ENCODE measurements around the gene FAM83G.

FAM83G gene

GRCh38 chr17:18933102-18934058 lies 71.2 kb downstream of the FAM83G start:
- Histone ChIP-seq H3K23ac (ENCODE audit: low read length in 2 of 2) (no peak overlapping the region), H3K27me3 (ENCODE audit: control insufficient read depth in 1 of 2, insufficient read depth in 1 of 2, low read length in 2 of 2) (peaks cover 0 to 4% of the 10 kb centered on the region in 2 experiments), H3K9ac (ENCODE audit: low read length) (no peak overlapping the region), H3K36me3 (ENCODE audit: control insufficient read depth in 1 of 2, insufficient read depth in 2 of 2, low read depth in 1 of 2, low read length in 2 of 2) (peaks cover 21 to 32% of the 10 kb centered on the region in 2 experiments), H3K27ac (ENCODE audit: low read length, poor library complexity, severe bottlenecking) (no peak overlapping the region), H4K91ac (ENCODE audit: low read length) (no peak overlapping the region), H2AK5ac (ENCODE audit: low read length, severe bottlenecking) (no peak overlapping the region), H2BK120ac (ENCODE audit: low read depth, low read length) (no peak overlapping the region), H3K4ac (ENCODE audit: low read depth in 1 of 2, low read length in 2 of 2) (no peak overlapping the region), H3K79me1 (replicated peaks; ENCODE audit: low read length, poor library complexity, severe bottlenecking) (peaks cover 4% of the 10 kb centered on the region), H2BK12ac (ENCODE audit: low read length in 2 of 2) (no peak overlapping the region), H3K4me1 (ENCODE audit: control insufficient read depth, insufficient read depth, low read depth, low read length) (no peaks in the 10 kb centered on the region), H4K8ac (ENCODE audit: low read length) (no peak overlapping the region), H3K9me3 (ENCODE audit: control insufficient read depth, low read length) (no peaks in the 10 kb centered on the region), H2AFZ (ENCODE audit: low read depth, low read length) (no peak overlapping the region), H3K4me2 (ENCODE audit: low read length, poor library complexity, severe bottlenecking) (no peak overlapping the region), H2BK15ac (ENCODE audit: low read depth, poor library complexity, severe bottlenecking) (no peak overlapping the region), H3K14ac (ENCODE audit: low read length in 2 of 2) (no peak overlapping the region), H3K18ac (ENCODE audit: low read depth in 1 of 2, low read length in 2 of 2) (no peak overlapping the region), H3K4me3 (ENCODE audit: insufficient read depth in 1 of 2, low read depth in 1 of 2, low read length in 2 of 2) (no peak overlapping the region), H2BK5ac (ENCODE audit: low read depth, low read length, poor library complexity, severe bottlenecking) (no peak overlapping the region)
- WGBS: 90% methylated on average over 10 of the region's 14 CpGs
- DNase-seq: no peak

GRCh38 chr17:18932360-18933055 lies 72.1 kb downstream of the FAM83G start:
- peaks cover 0 to 4% of the 10 kb centered on the region in 2 experiments for H3K27me3 ChIP-seq (ENCODE audit: control insufficient read depth in 1 of 2, insufficient read depth in 1 of 2, low read length in 2 of 2)
- 97% methylated on average over 5 of the region's 5 CpGs for WGBS
- no peak overlapping the region for H2BK120ac ChIP-seq (ENCODE audit: low read depth, low read length)
- no peaks in the 10 kb centered on the region for H3K9me3 ChIP-seq (ENCODE audit: control insufficient read depth, low read length)
- H2BK15ac ChIP-seq (ENCODE audit: low read depth, poor library complexity, severe bottlenecking): no peak overlapping the region
- no peak overlapping the region for H3K27ac ChIP-seq (ENCODE audit: low read length, poor library complexity, severe bottlenecking)
- H2BK5ac ChIP-seq (ENCODE audit: low read depth, low read length, poor library complexity, severe bottlenecking): no peak overlapping the region
- H4K91ac ChIP-seq (ENCODE audit: low read length): no peak overlapping the region
- no peak for DNase-seq
- H3K4ac ChIP-seq (ENCODE audit: low read depth in 1 of 2, low read length in 2 of 2): no peak overlapping the region
- peaks cover 8% of the 10 kb centered on the region for H3K79me1 ChIP-seq (replicated peaks; ENCODE audit: low read length, poor library complexity, severe bottlenecking)
- no peak overlapping the region for H3K23ac ChIP-seq (ENCODE audit: low read length in 2 of 2)
- H2AK5ac ChIP-seq (ENCODE audit: low read length, severe bottlenecking): no peak overlapping the region
- no peak overlapping the region for H2BK12ac ChIP-seq (ENCODE audit: low read length in 2 of 2)
- no peak overlapping the region for H3K9ac ChIP-seq (ENCODE audit: low read length)
- no peak overlapping the region for H3K4me3 ChIP-seq (ENCODE audit: insufficient read depth in 1 of 2, low read depth in 1 of 2, low read length in 2 of 2)
- H3K4me1 ChIP-seq (ENCODE audit: control insufficient read depth, insufficient read depth, low read depth, low read length): no peaks in the 10 kb centered on the region
- H2AFZ ChIP-seq (ENCODE audit: low read depth, low read length): no peak overlapping the region
- H3K4me2 ChIP-seq (ENCODE audit: low read length, poor library complexity, severe bottlenecking): no peak overlapping the region
- no peak overlapping the region for H3K14ac ChIP-seq (ENCODE audit: low read length in 2 of 2)
- H3K36me3 ChIP-seq (ENCODE audit: control insufficient read depth in 1 of 2, insufficient read depth in 2 of 2, low read depth in 1 of 2, low read length in 2 of 2): peaks cover 22 to 33% of the 10 kb centered on the region in 2 experiments
- no peak overlapping the region for H4K8ac ChIP-seq (ENCODE audit: low read length)
- no peak overlapping the region for H3K18ac ChIP-seq (ENCODE audit: low read depth in 1 of 2, low read length in 2 of 2)

GRCh38 chr17:18928628-18929125 lies 75.9 kb downstream of the FAM83G start:
- no peak overlapping the region for H3K4me3 ChIP-seq (ENCODE audit: insufficient read depth in 1 of 2, low read depth in 1 of 2, low read length in 2 of 2)
- peaks cover 30 to 46% of the 10 kb centered on the region in 2 experiments for H3K36me3 ChIP-seq (ENCODE audit: control insufficient read depth in 1 of 2, insufficient read depth in 2 of 2, low read depth in 1 of 2, low read length in 2 of 2)
- no peaks in the 10 kb centered on the region for H3K27me3 ChIP-seq (ENCODE audit: control insufficient read depth in 1 of 2, insufficient read depth in 1 of 2, low read length in 2 of 2)
- no peak for DNase-seq
- no peaks in the 10 kb centered on the region for H3K9me3 ChIP-seq (ENCODE audit: control insufficient read depth, low read length)
- no peak overlapping the region for H3K9ac ChIP-seq (ENCODE audit: low read length)
- no peak overlapping the region for H2BK5ac ChIP-seq (ENCODE audit: low read depth, low read length, poor library complexity, severe bottlenecking)
- H2AK5ac ChIP-seq (ENCODE audit: low read length, severe bottlenecking): no peak overlapping the region
- H3K23ac ChIP-seq (ENCODE audit: low read length in 2 of 2): no peak overlapping the region
- no peak overlapping the region for H3K14ac ChIP-seq (ENCODE audit: low read length in 2 of 2)
- H3K79me1 ChIP-seq (replicated peaks; ENCODE audit: low read length, poor library complexity, severe bottlenecking): peaks cover 25% of the 10 kb centered on the region
- H2AFZ ChIP-seq (ENCODE audit: low read depth, low read length): no peak overlapping the region
- no peaks in the 10 kb centered on the region for H3K4me1 ChIP-seq (ENCODE audit: control insufficient read depth, insufficient read depth, low read depth, low read length)
- H2BK12ac ChIP-seq (ENCODE audit: low read length in 2 of 2): no peak overlapping the region
- no peak overlapping the region for H4K8ac ChIP-seq (ENCODE audit: low read length)
- no peak overlapping the region for H2BK15ac ChIP-seq (ENCODE audit: low read depth, poor library complexity, severe bottlenecking)
- H2BK120ac ChIP-seq (ENCODE audit: low read depth, low read length): no peak overlapping the region
- H3K4ac ChIP-seq (ENCODE audit: low read depth in 1 of 2, low read length in 2 of 2): no peak overlapping the region
- no peak overlapping the region for H3K27ac ChIP-seq (ENCODE audit: low read length, poor library complexity, severe bottlenecking)
- H4K91ac ChIP-seq (ENCODE audit: low read length): no peak overlapping the region
- no peak overlapping the region for H3K18ac ChIP-seq (ENCODE audit: low read depth in 1 of 2, low read length in 2 of 2)
- 99% methylated on average over 8 of the region's 9 CpGs for WGBS
- no peak overlapping the region for H3K4me2 ChIP-seq (ENCODE audit: low read length, poor library complexity, severe bottlenecking)

- Histone ChIP-seq H4K91ac (ENCODE audit: low read length) (no peak overlapping the region), H3K27ac (ENCODE audit: low read length, poor library complexity, severe bottlenecking) (no peak overlapping the region), H3K14ac (ENCODE audit: low read length in 2 of 2) (no peak overlapping the region), H3K18ac (ENCODE audit: low read depth in 1 of 2, low read length in 2 of 2) (no peak overlapping the region), H2BK5ac (ENCODE audit: low read depth, low read length, poor library complexity, severe bottlenecking) (no peak overlapping the region), H3K27me3 (ENCODE audit: control insufficient read depth in 1 of 2, insufficient read depth in 1 of 2, low read length in 2 of 2) (no peaks in the 10 kb centered on the region), H3K4me2 (ENCODE audit: low read length, poor library complexity, severe bottlenecking) (no peak overlapping the region), H3K4me1 (ENCODE audit: control insufficient read depth, insufficient read depth, low read depth, low read length) (peaks cover 7% of the 10 kb centered on the region), H3K23ac (ENCODE audit: low read length in 2 of 2) (no peak overlapping the region), H3K9ac (ENCODE audit: low read length) (no peak overlapping the region), H3K4ac (ENCODE audit: low read depth in 1 of 2, low read length in 2 of 2) (no peak overlapping the region), H2AFZ (ENCODE audit: low read depth, low read length) (no peak overlapping the region), H3K79me1 (replicated peaks; ENCODE audit: low read length, poor library complexity, severe bottlenecking) (peaks cover 26% of the 10 kb centered on the region), H4K8ac (ENCODE audit: low read length) (no peak overlapping the region), H2BK15ac (ENCODE audit: low read depth, poor library complexity, severe bottlenecking) (no peak overlapping the region), H3K4me3 (ENCODE audit: insufficient read depth in 1 of 2, low read depth in 1 of 2, low read length in 2 of 2) (no peak overlapping the region), H2BK12ac (ENCODE audit: low read length in 2 of 2) (no peak overlapping the region), H3K36me3 (ENCODE audit: control insufficient read depth in 1 of 2, insufficient read depth in 2 of 2, low read depth in 1 of 2, low read length in 2 of 2) (peaks cover 18 to 30% of the 10 kb centered on the region in 2 experiments), H2AK5ac (ENCODE audit: low read length, severe bottlenecking) (no peak overlapping the region), H3K9me3 (ENCODE audit: control insufficient read depth, low read length) (no peaks in the 10 kb centered on the region), H2BK120ac (ENCODE audit: low read depth, low read length) (no peak overlapping the region)
- DNase-seq: no peak
- WGBS: 100% methylated on average over 1 of the region's 1 CpG
Observed at GRCh38 chr17:18925187-18925586, 79.4 kb downstream of the FAM83G start.
